ENCODE results near the gene GANC. TPM values are rescaled to one million over a fixed set of nuclear protein-coding genes. Genes with fewer than 3 reads are reported as not detected.
"Not testable (repeated sequence)": the region's sequence is repeated elsewhere in the genome, so short reads cannot be mapped to it uniquely, and the experiment has no call there.

Gene GANC
- total RNA-seq, 1 donor: 25.5 TPM

DNA sequence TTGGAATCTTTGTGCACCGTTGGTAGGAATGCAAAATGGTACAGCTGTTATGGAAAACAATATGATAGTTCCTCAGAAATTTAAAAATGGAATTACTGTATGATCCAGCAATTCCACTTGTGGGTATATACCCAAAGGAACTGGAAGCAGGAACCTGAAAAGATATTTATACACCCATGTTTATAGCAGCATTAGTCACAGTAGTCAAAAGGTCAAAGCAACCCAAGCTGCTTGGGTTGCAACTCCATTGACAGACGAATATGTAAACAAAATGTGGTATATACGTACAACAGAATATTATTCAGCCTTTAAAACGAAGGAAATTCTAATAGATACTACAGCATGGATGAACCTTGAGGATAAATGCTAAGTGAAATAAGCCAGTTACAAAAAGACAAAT lies 51.3 kb downstream of the GANC start:
- DNase-seq (ENCODE audit: low read depth): peak; percentile 74
- TF ChIP-seq, protein P1, sequence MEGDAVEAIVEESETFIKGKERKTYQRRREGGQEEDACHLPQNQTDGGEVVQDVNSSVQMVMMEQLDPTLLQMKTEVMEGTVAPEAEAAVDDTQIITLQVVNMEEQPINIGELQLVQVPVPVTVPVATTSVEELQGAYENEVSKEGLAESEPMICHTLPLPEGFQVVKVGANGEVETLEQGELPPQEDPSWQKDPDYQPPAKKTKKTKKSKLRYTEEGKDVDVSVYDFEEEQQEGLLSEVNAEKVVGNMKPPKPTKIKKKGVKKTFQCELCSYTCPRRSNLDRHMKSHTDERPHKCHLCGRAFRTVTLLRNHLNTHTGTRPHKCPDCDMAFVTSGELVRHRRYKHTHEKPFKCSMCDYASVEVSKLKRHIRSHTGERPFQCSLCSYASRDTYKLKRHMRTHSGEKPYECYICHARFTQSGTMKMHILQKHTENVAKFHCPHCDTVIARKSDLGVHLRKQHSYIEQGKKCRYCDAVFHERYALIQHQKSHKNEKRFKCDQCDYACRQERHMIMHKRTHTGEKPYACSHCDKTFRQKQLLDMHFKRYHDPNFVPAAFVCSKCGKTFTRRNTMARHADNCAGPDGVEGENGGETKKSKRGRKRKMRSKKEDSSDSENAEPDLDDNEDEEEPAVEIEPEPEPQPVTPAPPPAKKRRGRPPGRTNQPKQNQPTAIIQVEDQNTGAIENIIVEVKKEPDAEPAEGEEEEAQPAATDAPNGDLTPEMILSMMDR (IDR thresholded peaks at IDR 0.05; ENCODE audit: insufficient read depth, low read depth, low read length): no peak
- no peak overlapping the region for H3K4me3 ChIP-seq (ENCODE audit: low read depth, low read length)

DNA sequence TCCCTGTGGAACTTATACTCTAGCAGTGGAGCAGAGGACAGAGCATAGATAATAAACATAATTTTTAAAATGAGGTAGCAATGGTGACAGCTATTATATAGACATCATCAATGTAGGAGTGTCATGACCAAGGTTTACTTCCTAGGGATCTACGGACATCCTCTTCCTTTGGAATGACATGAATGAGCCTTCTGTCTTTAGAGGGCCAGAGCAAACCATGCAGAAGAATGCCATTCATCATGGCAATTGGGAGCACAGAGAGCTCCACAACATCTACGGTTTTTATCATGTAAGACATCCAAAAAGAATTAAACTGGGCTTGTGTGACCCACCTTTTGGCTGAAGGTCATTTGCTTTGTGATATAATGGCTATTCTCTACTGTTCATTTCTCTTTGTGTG lies 56.2 kb downstream of the GANC start:
- H3K4me3 ChIP-seq (ENCODE audit: low read depth, low read length): no peak overlapping the region
- DNase-seq (ENCODE audit: low read depth): no peak
- TF ChIP-seq, protein P1 (IDR thresholded peaks at IDR 0.05; ENCODE audit: insufficient read depth, low read depth, low read length): no peak

DNA sequence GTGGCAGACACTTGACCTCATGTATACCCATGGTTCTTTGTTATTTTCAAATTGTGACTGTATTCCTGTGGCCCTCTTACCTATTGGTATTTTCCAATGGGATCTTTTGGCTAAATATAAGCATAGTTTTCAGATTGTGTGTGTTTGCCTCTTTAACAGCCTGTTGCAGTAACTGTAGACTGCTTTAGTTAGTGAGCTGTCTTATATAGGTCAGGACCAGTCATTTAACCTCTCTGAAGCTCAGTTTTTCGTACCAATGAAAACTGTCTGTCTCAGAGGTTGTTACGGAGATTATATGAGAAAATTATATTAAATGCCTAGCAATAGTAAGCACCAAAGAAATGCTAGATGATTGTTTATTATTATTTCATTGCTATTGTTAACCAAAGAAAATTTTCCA lies 57.0 kb downstream of the GANC start:
- DNase-seq (ENCODE audit: low read depth): no peak
- TF ChIP-seq, protein P1 (IDR thresholded peaks at IDR 0.05; ENCODE audit: insufficient read depth, low read depth, low read length): no peak
- no peak overlapping the region for H3K4me3 ChIP-seq (ENCODE audit: low read depth, low read length)

DNA sequence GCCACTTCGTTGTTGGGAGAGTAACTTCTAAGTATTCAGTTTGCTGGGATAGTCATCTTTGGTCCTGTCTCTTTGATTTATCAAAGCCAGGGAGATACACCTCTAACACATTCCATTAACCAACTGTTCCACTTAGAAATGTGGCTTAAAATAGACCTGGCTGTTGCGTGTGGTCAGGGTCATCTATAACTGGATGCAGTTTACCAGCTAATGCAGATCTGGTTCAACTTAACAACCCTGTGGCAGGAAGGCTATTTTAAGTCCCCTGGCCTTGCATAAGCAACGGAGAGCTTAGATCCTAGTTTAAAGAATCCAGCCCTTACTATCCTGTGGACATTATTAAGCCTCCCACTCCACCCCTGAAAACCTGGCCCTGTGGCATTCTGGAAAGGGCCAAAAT lies 58.2 kb downstream of the GANC start:
- H3K4me3 ChIP-seq (ENCODE audit: low read depth, low read length): no peak overlapping the region
- no peak for DNase-seq (ENCODE audit: low read depth)
- TF ChIP-seq, protein P1 (IDR thresholded peaks at IDR 0.05; ENCODE audit: insufficient read depth, low read depth, low read length): no peak

DNA sequence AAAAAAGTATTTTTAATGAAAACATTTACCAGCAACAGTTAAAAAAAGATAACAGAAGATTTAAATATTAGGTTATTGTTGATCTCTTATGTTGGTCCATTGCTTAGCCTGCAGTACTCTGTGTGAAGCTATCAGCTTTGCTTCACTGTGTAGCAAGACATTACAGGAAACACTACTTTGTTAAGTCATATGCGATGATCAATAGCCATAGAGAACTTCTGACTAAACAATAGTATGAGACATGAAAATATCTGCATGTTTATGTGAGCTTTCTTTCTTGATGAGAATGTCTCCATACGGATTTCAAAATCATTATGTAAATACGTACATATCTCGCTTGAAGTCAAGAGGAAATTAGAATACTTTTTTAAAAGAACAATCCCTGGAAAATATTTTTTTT lies 59.3 kb downstream of the GANC start:
- H3K4me3 ChIP-seq (ENCODE audit: low read depth, low read length): no peak overlapping the region
- TF ChIP-seq, protein P1 (IDR thresholded peaks at IDR 0.05; ENCODE audit: insufficient read depth, low read depth, low read length): no peak
- DNase-seq (ENCODE audit: low read depth): no peak

DNA sequence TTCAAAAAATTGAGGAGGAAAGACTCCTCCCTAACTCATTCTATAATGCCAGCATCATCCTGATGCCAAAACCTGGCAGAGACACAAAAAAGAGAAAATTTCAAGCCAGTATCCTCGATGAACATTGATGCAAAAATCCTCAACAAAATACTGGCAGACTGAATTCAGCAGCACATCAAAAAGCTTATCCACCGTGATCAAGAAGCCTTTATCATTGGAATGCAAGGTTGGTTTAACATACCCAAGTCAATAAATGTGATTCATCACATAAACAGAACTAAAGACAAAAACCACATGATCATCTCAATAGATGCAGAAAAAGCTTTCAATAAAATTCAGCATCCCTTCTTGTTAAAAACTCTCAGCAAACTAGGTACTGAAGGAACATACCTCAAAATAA lies 62.1 kb downstream of the GANC start:
- TF ChIP-seq, protein P1 (IDR thresholded peaks at IDR 0.05; ENCODE audit: insufficient read depth, low read depth, low read length): no peak
- DNase-seq (ENCODE audit: low read depth): no peak
- H3K4me3 ChIP-seq (ENCODE audit: low read depth, low read length): no peak overlapping the region

DNA sequence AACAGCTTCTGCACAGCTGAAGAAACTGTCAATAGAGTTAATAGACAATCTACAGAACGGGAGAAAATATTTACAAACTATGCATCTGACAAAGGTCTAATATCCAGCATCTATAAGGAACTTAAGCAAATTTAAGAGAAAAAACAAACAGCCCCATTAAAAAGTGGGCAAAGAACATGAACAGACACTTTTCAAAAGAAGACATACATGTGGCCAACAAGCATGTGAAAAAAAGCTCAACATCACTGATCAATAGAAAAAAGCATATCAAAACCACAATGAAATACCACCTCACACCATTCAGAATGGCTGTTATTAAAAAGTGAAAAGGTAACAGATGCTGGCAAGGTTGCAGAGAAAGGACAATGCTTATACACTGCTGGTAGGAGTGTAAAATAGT lies 63.6 kb downstream of the GANC start:
- H3K4me3 ChIP-seq (ENCODE audit: low read depth, low read length); DNase-seq (ENCODE audit: low read depth): not testable (repeated sequence)

DNA sequence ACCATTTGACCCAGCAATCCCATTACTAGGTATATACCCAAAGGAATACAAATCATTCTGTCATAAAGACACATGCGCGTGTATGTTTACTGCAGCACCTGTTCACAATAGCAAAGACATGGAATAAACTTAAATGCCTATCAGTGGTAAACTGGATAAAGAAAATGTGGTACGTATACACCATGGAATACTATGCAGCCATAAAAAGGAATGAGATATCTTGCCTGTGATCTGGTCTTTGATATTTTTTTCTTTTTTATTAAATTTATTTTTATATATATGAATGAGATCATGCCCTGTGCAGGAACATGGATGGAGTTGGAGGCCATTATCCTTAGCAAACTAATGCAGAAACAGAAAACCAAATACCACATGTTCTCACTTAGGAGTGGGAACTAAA lies 64.1 kb downstream of the GANC start:
- H3K4me3 ChIP-seq (ENCODE audit: low read depth, low read length); DNase-seq (ENCODE audit: low read depth): not testable (repeated sequence)
